ENCODE measurements around the gene PIEZO2. TPM values are rescaled to one million over a fixed set of nuclear protein-coding genes. Genes with fewer than 3 reads are reported as not detected.

PIEZO2 gene
- total and polyA plus RNA-seq, 2 experiments from 2014 or later: 24.5 to 70.8 TPM

GRCh38 chr18:11070593-11070992 is 78.8 kb downstream of the PIEZO2 start:
- Histone ChIP-seq H2AFZ (no peak overlapping the region), H3K9me3 (ENCODE audit: low read depth) (no peaks in the 10 kb centered on the region), H3K27ac (no peak overlapping the region), H3K4me1 (ENCODE audit: insufficient read depth) (peaks cover 14% of the 10 kb centered on the region), H3K27me3 (no peaks in the 10 kb centered on the region), H3K79me2 (peaks cover 3% of the 10 kb centered on the region), H3K4me3 (no peak overlapping the region), H3K36me3 (replicated peaks; ENCODE audit: insufficient read depth, low read depth) (no peaks in the 10 kb centered on the region), H3K9me2 (replicated peaks; ENCODE audit: insufficient read depth) (no peaks in the 10 kb centered on the region), H4K20me1 (ENCODE audit: insufficient read depth, poor library complexity, severe bottlenecking) (no peaks in the 10 kb centered on the region), H3K4me2 (no peak overlapping the region)
- no peak for TF ChIP-seq CTCF (IDR thresholded peaks at IDR 0.05; ENCODE audit: poor library complexity)
- no peak for TF ChIP-seq EZH2 (IDR thresholded peaks at IDR 0.05; ENCODE audit: borderline replicate concordance)
- no peak for TF ChIP-seq EZH2phosphoT487 (IDR thresholded peaks at IDR 0.05; ENCODE audit: low read depth, severe bottlenecking, unreplicated experiment)
- DNase-seq (ENCODE audit: low spot score): no peak
- WGBS (ENCODE audit: low lambda C conversion rate, missing lambda C conversion rate): 91% methylated on average over 11 of the region's 11 CpGs

GRCh38 chr18:11066038-11066437 is 83.3 kb downstream of the PIEZO2 start:
- Histone ChIP-seq H3K79me2 (peaks cover 3% of the 10 kb centered on the region), H2AFZ (no peak overlapping the region), H3K4me3 (no peak overlapping the region), H3K9me3 (ENCODE audit: low read depth) (no peaks in the 10 kb centered on the region), H4K20me1 (ENCODE audit: insufficient read depth, poor library complexity, severe bottlenecking) (no peaks in the 10 kb centered on the region), H3K36me3 (replicated peaks; ENCODE audit: insufficient read depth, low read depth) (no peaks in the 10 kb centered on the region), H3K4me2 (no peak overlapping the region), H3K27ac (no peak overlapping the region), H3K4me1 (ENCODE audit: insufficient read depth) (no peaks in the 10 kb centered on the region), H3K27me3 (no peaks in the 10 kb centered on the region), H3K9me2 (replicated peaks; ENCODE audit: insufficient read depth) (no peaks in the 10 kb centered on the region)
- 70% methylated on average over 5 of the region's 5 CpGs for WGBS (ENCODE audit: low lambda C conversion rate, missing lambda C conversion rate)
- no peak for TF ChIP-seq EZH2phosphoT487 (IDR thresholded peaks at IDR 0.05; ENCODE audit: low read depth, severe bottlenecking, unreplicated experiment)
- TF ChIP-seq EZH2 (IDR thresholded peaks at IDR 0.05; ENCODE audit: borderline replicate concordance): no peak
- no peak for DNase-seq (ENCODE audit: low spot score)

- H3K9me2 ChIP-seq (replicated peaks; ENCODE audit: insufficient read depth): no peaks in the 10 kb centered on the region
- no peaks in the 10 kb centered on the region for H3K36me3 ChIP-seq (replicated peaks; ENCODE audit: insufficient read depth, low read depth)
- H3K79me2 ChIP-seq: peaks cover 3% of the 10 kb centered on the region
- H3K4me3 ChIP-seq: no peak overlapping the region
- no peak overlapping the region for H3K4me2 ChIP-seq
- H2AFZ ChIP-seq: no peak overlapping the region
- H3K9me3 ChIP-seq (ENCODE audit: low read depth): no peaks in the 10 kb centered on the region
- 78% methylated on average over 7 of the region's 7 CpGs for WGBS (ENCODE audit: low lambda C conversion rate, missing lambda C conversion rate)
- TF ChIP-seq EZH2 (IDR thresholded peaks at IDR 0.05; ENCODE audit: borderline replicate concordance): no peak
- no peaks in the 10 kb centered on the region for H4K20me1 ChIP-seq (ENCODE audit: insufficient read depth, poor library complexity, severe bottlenecking)
- no peaks in the 10 kb centered on the region for H3K27me3 ChIP-seq
- no peaks in the 10 kb centered on the region for H3K4me1 ChIP-seq (ENCODE audit: insufficient read depth)
- no peak for DNase-seq (ENCODE audit: low spot score)
- H3K27ac ChIP-seq: no peak overlapping the region
These were observed 84.5 kb downstream of the PIEZO2 start for GRCh38 chr18:11064727-11065460.

GRCh38 chr18:11064106-11064505 is 85.3 kb downstream of the PIEZO2 start:
- H3K27me3 ChIP-seq: no peaks in the 10 kb centered on the region
- peaks cover 3% of the 10 kb centered on the region for H3K79me2 ChIP-seq
- no peaks in the 10 kb centered on the region for H3K9me2 ChIP-seq (replicated peaks; ENCODE audit: insufficient read depth)
- WGBS (ENCODE audit: low lambda C conversion rate, missing lambda C conversion rate): 64% methylated on average over 2 of the region's 2 CpGs
- no peaks in the 10 kb centered on the region for H4K20me1 ChIP-seq (ENCODE audit: insufficient read depth, poor library complexity, severe bottlenecking)
- TF ChIP-seq EZH2 (IDR thresholded peaks at IDR 0.05; ENCODE audit: borderline replicate concordance) (no peak), EZH2phosphoT487 (IDR thresholded peaks at IDR 0.05; ENCODE audit: low read depth, severe bottlenecking, unreplicated experiment) (no peak), CTCF (IDR thresholded peaks at IDR 0.05; ENCODE audit: poor library complexity) (no peak)
- no peak overlapping the region for H3K27ac ChIP-seq
- H3K9me3 ChIP-seq (ENCODE audit: low read depth): no peaks in the 10 kb centered on the region
- H3K4me1 ChIP-seq (ENCODE audit: insufficient read depth): no peaks in the 10 kb centered on the region
- DNase-seq (ENCODE audit: low spot score): no peak
- H3K4me2 ChIP-seq: no peak overlapping the region
- no peak overlapping the region for H2AFZ ChIP-seq
- H3K4me3 ChIP-seq: no peak overlapping the region
- no peaks in the 10 kb centered on the region for H3K36me3 ChIP-seq (replicated peaks; ENCODE audit: insufficient read depth, low read depth)

Measured in hepatocyte (in vitro differentiated cells).